ENCODE data around the gene LRMDA. TPM values are rescaled to one million over a fixed set of nuclear protein-coding genes. Genes with fewer than 3 reads are reported as not detected.
"Not testable (repeated sequence)": the region's sequence is repeated elsewhere in the genome, so short reads cannot be mapped to it uniquely, and the experiment has no call there.

Gene LRMDA
- total RNA-seq, 2 donors from 2014 or later: 12.2 to 25.4 TPM

- Histone ChIP-seq H3K36me3 (replicated peaks in 1 of 2; ENCODE audit: insufficient read depth in 1 of 2, low read depth in 2 of 2) (no peaks in the 10 kb centered on the region), H3K27ac (peak overlapping the region in 1 of 4 donors; percentile 14), H3K4me3 (no peak overlapping the region), H3K4me1 (peaks cover 25% of the 10 kb centered on the region), H3K27me3 (no peaks in the 10 kb centered on the region), H3K9me3 (no peaks in the 10 kb centered on the region)
- TF ChIP-seq POLR2A (IDR thresholded peaks at IDR 0.05) (no peak), CTCF (IDR thresholded peaks at IDR 0.05) (no peak)
- peak; percentile 47 for ATAC-seq
- intact Hi-C loops (cut with DNase I): no loop called here
- WGBS, 2 donors: 74 to 76% methylated on average over 4 of the region's 4 CpGs
- DNase-seq: peak in 1 of 4 donors; percentile 65
Observed at GRCh38 chr10:75617485-75618155, 186.2 kb downstream of the LRMDA start.

GRCh38 chr10:75619635-75620034 is 188.2 kb downstream of the LRMDA start:
- intact Hi-C loops (cut with DNase I): no loop called here
- WGBS, 2 donors: 85 to 91% methylated on average over 3 of the region's 3 CpGs
- H3K27ac ChIP-seq: no peak overlapping the region
- ATAC-seq: no peak
- TF ChIP-seq CTCF (IDR thresholded peaks at IDR 0.05) (no peak), POLR2A (IDR thresholded peaks at IDR 0.05) (no peak)
- H3K36me3 ChIP-seq (replicated peaks in 1 of 2; ENCODE audit: insufficient read depth in 1 of 2, low read depth in 2 of 2): no peaks in the 10 kb centered on the region
- peaks cover 17% of the 10 kb centered on the region for H3K4me1 ChIP-seq
- no peak overlapping the region for H3K4me3 ChIP-seq
- no peaks in the 10 kb centered on the region for H3K27me3 ChIP-seq
- DNase-seq: no peak
- no peaks in the 10 kb centered on the region for H3K9me3 ChIP-seq

GRCh38 chr10:75620356-75620755 is 188.9 kb downstream of the LRMDA start:
- intact Hi-C loops (cut with DNase I): no loop called here
- Histone ChIP-seq H3K4me1 (peaks cover 17% of the 10 kb centered on the region), H3K27ac (no peak overlapping the region), H3K27me3 (no peaks in the 10 kb centered on the region), H3K4me3 (no peak overlapping the region), H3K36me3 (replicated peaks in 1 of 2; ENCODE audit: insufficient read depth in 1 of 2, low read depth in 2 of 2) (no peaks in the 10 kb centered on the region), H3K9me3 (no peaks in the 10 kb centered on the region)
- ATAC-seq: no peak
- DNase-seq: no peak
- TF ChIP-seq POLR2A (IDR thresholded peaks at IDR 0.05) (no peak), CTCF (IDR thresholded peaks at IDR 0.05) (no peak)

GRCh38 chr10:75621003-75621402 is 189.6 kb downstream of the LRMDA start:
- 95 to 96% methylated on average over 4 of the region's 4 CpGs for WGBS, 2 donors
- H3K4me3 ChIP-seq; H3K36me3 ChIP-seq (replicated peaks in 1 of 2; ENCODE audit: insufficient read depth in 1 of 2, low read depth in 2 of 2); H3K9me3 ChIP-seq; intact Hi-C loops (cut with DNase I); DNase-seq; H3K27me3 ChIP-seq; ATAC-seq; H3K27ac ChIP-seq: not testable (repeated sequence)
- H3K4me1 ChIP-seq: peaks cover 17% of the 10 kb centered on the region

GRCh38 chr10:75622503-75622902 is 191.1 kb downstream of the LRMDA start:
- intact Hi-C loops (cut with DNase I): no loop called here
- DNase-seq (no peak), ATAC-seq (no peak)
- Histone ChIP-seq H3K36me3 (replicated peaks in 1 of 2; ENCODE audit: insufficient read depth in 1 of 2, low read depth in 2 of 2) (no peaks in the 10 kb centered on the region), H3K4me3 (no peak overlapping the region), H3K4me1 (peaks cover 5% of the 10 kb centered on the region), H3K27me3 (no peaks in the 10 kb centered on the region), H3K27ac (no peak overlapping the region), H3K9me3 (no peaks in the 10 kb centered on the region)
- WGBS, 2 donors: 92 to 100% methylated on average over 1 of the region's 1 CpG
- no peak for TF ChIP-seq POLR2A (IDR thresholded peaks at IDR 0.05)
- TF ChIP-seq CTCF (IDR thresholded peaks at IDR 0.05): no peak

All from body of pancreas (tissue), 4 donors.